ENCODE measurements around the gene MYO5A. TPM values are rescaled to one million over a fixed set of nuclear protein-coding genes. Genes with fewer than 3 reads are reported as not detected.

MYO5A gene
- total and polyA plus RNA-seq, 10 of the 15 experiments (the other 5 are each of a cell fraction or from before 2014, with no cell fraction given): 4.2 to 42.9 (median 31.1) TPM

DNA sequence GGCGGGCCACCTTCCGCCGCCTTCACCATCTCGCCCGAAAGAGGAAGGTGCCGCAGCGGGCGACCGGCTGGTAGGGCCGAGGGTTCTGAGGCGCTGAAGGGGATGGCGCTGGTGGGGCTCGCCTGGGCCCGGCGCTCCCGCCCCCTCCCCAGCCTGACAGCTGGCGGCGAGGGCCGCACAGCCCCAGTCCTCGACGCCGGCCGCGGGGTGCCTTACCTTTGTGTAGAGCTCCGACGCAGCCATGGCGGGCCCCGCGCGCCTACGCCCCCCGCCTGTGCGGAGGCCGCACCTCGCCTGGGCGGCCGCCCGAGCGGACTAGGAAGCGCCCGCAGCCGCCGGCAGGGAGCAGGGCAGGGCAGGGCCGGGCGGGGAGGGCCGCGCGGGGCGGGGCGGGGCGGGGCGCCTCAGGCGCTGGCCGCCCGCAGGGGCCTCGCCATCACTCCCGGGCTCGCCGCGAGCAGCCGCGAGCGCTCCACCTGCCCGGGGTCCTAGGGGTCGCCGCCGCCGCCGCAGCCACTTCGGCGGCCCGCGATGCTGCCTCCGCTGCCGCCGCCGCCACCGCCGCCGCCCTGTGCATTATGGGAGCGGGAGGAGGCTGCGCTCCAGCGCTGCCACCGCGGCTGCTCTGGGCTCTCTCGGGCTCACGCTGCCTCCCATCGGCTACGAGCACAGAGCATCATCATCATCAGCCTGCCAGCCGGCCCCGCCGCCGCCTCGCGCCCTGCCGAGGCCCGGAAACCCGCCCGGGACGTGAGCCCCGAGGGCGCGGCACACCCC is at the start of gene MYO5A (continued):
- peak; percentile 33; the same call in 1 of the 2 replicates for TF ChIP-seq PAX5 (IDR thresholded peaks at IDR 0.05; ENCODE audit: borderline replicate concordance, low read depth, low read length)
- TF ChIP-seq LARP7 (IDR thresholded peaks at IDR 0.05): peak; percentile 69
- TF ChIP-seq NR2C1 (IDR thresholded peaks at IDR 0.05): no peak
- TF ChIP-seq RELA (IDR thresholded peaks at IDR 0.05; ENCODE audit: borderline replicate concordance, partially characterized antibody): peak; percentile 73
- no peak for TF ChIP-seq MYB (IDR thresholded peaks at IDR 0.05; ENCODE audit: borderline replicate concordance, low read depth, low read length)
- TF ChIP-seq EGR1 (IDR thresholded peaks at IDR 0.05; ENCODE audit: borderline replicate concordance in 1 of 2, low read depth in 2 of 2, low read length in 2 of 2): 0 out of 3 replicates have a peak, but pooled peaks of 1 of the 2 experiments have one; percentile 22
- no peak for TF ChIP-seq E2F4 (IDR thresholded peaks at IDR 0.05; ENCODE audit: low read depth, low read length)
- TF ChIP-seq POLR2A (IDR thresholded peaks at IDR 0.05; ENCODE audit: low read depth, low read length): peak; percentile 72; the same call in 1 of the 2 replicates
- TF ChIP-seq KDM1A (IDR thresholded peaks at IDR 0.05; ENCODE audit: borderline replicate concordance): no peak
- no peak for TF ChIP-seq TAF1 (IDR thresholded peaks at IDR 0.05; ENCODE audit: borderline replicate concordance, low read depth, low read length)
- TF ChIP-seq, protein P1, sequence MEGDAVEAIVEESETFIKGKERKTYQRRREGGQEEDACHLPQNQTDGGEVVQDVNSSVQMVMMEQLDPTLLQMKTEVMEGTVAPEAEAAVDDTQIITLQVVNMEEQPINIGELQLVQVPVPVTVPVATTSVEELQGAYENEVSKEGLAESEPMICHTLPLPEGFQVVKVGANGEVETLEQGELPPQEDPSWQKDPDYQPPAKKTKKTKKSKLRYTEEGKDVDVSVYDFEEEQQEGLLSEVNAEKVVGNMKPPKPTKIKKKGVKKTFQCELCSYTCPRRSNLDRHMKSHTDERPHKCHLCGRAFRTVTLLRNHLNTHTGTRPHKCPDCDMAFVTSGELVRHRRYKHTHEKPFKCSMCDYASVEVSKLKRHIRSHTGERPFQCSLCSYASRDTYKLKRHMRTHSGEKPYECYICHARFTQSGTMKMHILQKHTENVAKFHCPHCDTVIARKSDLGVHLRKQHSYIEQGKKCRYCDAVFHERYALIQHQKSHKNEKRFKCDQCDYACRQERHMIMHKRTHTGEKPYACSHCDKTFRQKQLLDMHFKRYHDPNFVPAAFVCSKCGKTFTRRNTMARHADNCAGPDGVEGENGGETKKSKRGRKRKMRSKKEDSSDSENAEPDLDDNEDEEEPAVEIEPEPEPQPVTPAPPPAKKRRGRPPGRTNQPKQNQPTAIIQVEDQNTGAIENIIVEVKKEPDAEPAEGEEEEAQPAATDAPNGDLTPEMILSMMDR (IDR thresholded peaks at IDR 0.05 in 2 of 3, conservative IDR thresholded peaks at IDR 0.05 in 1 of 3; ENCODE audit: control insufficient read depth in 2 of 3, extremely low read depth in 1 of 3, insufficient read depth in 1 of 3, low read depth in 3 of 3, low read length in 3 of 3): peak in 2 of 3 experiments; percentile 15 to 35; a peak in 3 of 6 replicates
- 0 out of 2 replicates have a peak, but pooled peaks have one; percentile 37 for TF ChIP-seq DPF2 (IDR thresholded peaks at IDR 0.05)
- TF ChIP-seq, protein P2, sequence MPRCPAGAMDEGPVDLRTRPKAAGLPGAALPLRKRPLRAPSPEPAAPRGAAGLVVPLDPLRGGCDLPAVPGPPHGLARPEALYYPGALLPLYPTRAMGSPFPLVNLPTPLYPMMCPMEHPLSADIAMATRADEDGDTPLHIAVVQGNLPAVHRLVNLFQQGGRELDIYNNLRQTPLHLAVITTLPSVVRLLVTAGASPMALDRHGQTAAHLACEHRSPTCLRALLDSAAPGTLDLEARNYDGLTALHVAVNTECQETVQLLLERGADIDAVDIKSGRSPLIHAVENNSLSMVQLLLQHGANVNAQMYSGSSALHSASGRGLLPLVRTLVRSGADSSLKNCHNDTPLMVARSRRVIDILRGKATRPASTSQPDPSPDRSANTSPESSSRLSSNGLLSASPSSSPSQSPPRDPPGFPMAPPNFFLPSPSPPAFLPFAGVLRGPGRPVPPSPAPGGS (IDR thresholded peaks at IDR 0.05; ENCODE audit: borderline replicate concordance, insufficient read depth, low read depth, low read length, poor library complexity, severe bottlenecking): no peak
- TF ChIP-seq ZNF207 (IDR thresholded peaks at IDR 0.05; ENCODE audit: borderline replicate concordance): peak; percentile 37; the same call in 1 of the 2 replicates
- peak; percentile 44 for TF ChIP-seq RB1 (IDR thresholded peaks at IDR 0.05; ENCODE audit: borderline replicate concordance)
- no peak for TF ChIP-seq GABPA (IDR thresholded peaks at IDR 0.05; ENCODE audit: low read depth)
- TF ChIP-seq, protein P3, sequence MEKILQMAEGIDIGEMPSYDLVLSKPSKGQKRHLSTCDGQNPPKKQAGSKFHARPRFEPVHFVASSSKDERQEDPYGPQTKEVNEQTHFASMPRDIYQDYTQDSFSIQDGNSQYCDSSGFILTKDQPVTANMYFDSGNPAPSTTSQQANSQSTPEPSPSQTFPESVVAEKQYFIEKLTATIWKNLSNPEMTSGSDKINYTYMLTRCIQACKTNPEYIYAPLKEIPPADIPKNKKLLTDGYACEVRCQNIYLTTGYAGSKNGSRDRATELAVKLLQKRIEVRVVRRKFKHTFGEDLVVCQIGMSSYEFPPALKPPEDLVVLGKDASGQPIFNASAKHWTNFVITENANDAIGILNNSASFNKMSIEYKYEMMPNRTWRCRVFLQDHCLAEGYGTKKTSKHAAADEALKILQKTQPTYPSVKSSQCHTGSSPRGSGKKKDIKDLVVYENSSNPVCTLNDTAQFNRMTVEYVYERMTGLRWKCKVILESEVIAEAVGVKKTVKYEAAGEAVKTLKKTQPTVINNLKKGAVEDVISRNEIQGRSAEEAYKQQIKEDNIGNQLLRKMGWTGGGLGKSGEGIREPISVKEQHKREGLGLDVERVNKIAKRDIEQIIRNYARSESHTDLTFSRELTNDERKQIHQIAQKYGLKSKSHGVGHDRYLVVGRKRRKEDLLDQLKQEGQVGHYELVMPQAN (conservative IDR thresholded peaks at IDR 0.05): peak; percentile 66
- no peak for TF ChIP-seq NFYB (IDR thresholded peaks at IDR 0.05; ENCODE audit: insufficient read depth, low read depth, low read length)
- no peak for TF ChIP-seq HDAC6 (IDR thresholded peaks at IDR 0.05; ENCODE audit: unreplicated experiment)
- no peak for TF ChIP-seq IRF4 (IDR thresholded peaks at IDR 0.05; ENCODE audit: low read depth, low read length)
- no peak for TF ChIP-seq SREBF1 (IDR thresholded peaks at IDR 0.05; ENCODE audit: low read length)
- no peak for TF ChIP-seq SUZ12 (IDR thresholded peaks at IDR 0.05; ENCODE audit: unreplicated experiment)
